Measurements from ENCODE around the gene CEP250.

GRCh38 chr20:35458388-35458787, 3.0 kb downstream of the CEP250 start:
- TF ChIP-seq CTCF (IDR thresholded peaks at IDR 0.05) (no peak), ZFX (IDR thresholded peaks at IDR 0.05; ENCODE audit: borderline replicate concordance) (no peak)

Measured in 22Rv1 (cell line).